GM19023 (cell line): ENCODE data around the gene FEZ2.
A peak's percentile ranks its signal among the peaks of the same experiment; 100 is the strongest.
"Not testable (repeated sequence)": the region's sequence is repeated elsewhere in the genome, so short reads cannot be mapped to it uniquely, and the experiment has no call there.

Experiments
- ATAC-seq: cut with Tn5 transposase; IDR thresholded peaks from one replicate; pipeline ENCODE4 v1.9.1; 2021; ENCODE audit warnings: mild to moderate bottlenecking, moderate library complexity; ENCODE audit not compliant: unreplicated experiment

Gene FEZ2

GRCh38 chr2:36597532-36598377 is at the start of gene FEZ2:
Gene FEZ2 (minus strand): TSS chr2:36598168. CDS start chr2:36598142, 26 bp downstream.
- ATAC-seq, result peak; percentile 99

GRCh38 chr2:36634981-36635597 is 37.1 kb upstream of the FEZ2 start:
- ATAC-seq, result no peak

GRCh38 chr2:36633470-36634092 is 35.6 kb upstream of the FEZ2 start:
- no peak for ATAC-seq

GRCh38 chr2:36626756-36627155 is 28.8 kb upstream of the FEZ2 start:
- ATAC-seq, result no peak

GRCh38 chr2:36626071-36626470 is 28.1 kb upstream of the FEZ2 start:
- no peak for ATAC-seq

GRCh38 chr2:36625304-36625703 is 27.3 kb upstream of the FEZ2 start:
- ATAC-seq, result no peak

GRCh38 chr2:36620321-36620720 is 22.4 kb upstream of the FEZ2 start:
- ATAC-seq, result no peak

GRCh38 chr2:36618381-36618780 is 20.4 kb upstream of the FEZ2 start:
- peak; percentile 97 for ATAC-seq

- no peak for ATAC-seq
Observed at GRCh38 chr2:36616947-36617346, 19.0 kb upstream of the FEZ2 start.

GRCh38 chr2:36615222-36615621 is 17.3 kb upstream of the FEZ2 start:
- ATAC-seq, result no peak

GRCh38 chr2:36613801-36614200 is 15.8 kb upstream of the FEZ2 start:
- ATAC-seq, result no peak

GRCh38 chr2:36611316-36611990 is 13.5 kb upstream of the FEZ2 start:
- no peak for ATAC-seq

- ATAC-seq, result no peak
Observed at GRCh38 chr2:36609507-36609906, 11.5 kb upstream of the FEZ2 start.

GRCh38 chr2:36607947-36608346 is 10.0 kb upstream of the FEZ2 start:
- no peak for ATAC-seq

- no peak for ATAC-seq
Observed at GRCh38 chr2:36606925-36607324, 9.0 kb upstream of the FEZ2 start.

- ATAC-seq, result no peak
Observed at GRCh38 chr2:36605273-36605672, 7.3 kb upstream of the FEZ2 start.

GRCh38 chr2:36603629-36604028 is 5.7 kb upstream of the FEZ2 start:
- not testable (repeated sequence) for ATAC-seq

GRCh38 chr2:36597003-36597531 is 901 bp downstream of the FEZ2 start:
- ATAC-seq, result no peak

GRCh38 chr2:36596397-36596796 is 1.6 kb downstream of the FEZ2 start:
- ATAC-seq, result no peak

- no peak for ATAC-seq
Observed at GRCh38 chr2:36594849-36595248, 3.1 kb downstream of the FEZ2 start.

- ATAC-seq, result no peak
Observed at GRCh38 chr2:36589230-36589630, 8.7 kb downstream of the FEZ2 start.
